ENCODE measurements around the gene TRIM40. TPM values are rescaled to one million over a fixed set of nuclear protein-coding genes. Genes with fewer than 3 reads are reported as not detected.

TRIM40 gene
- total and polyA plus RNA-seq, 2 experiments from 2014 or later = not detected

GRCh38 chr6:30158475-30159040, 22.6 kb downstream of the TRIM40 start:
- no peak overlapping the region for H3K4me3 Mint-ChIP-seq
- ATAC-seq (no peak), DNase-seq (ENCODE audit: low spot score) (no peak)
- H3K36me3 Mint-ChIP-seq (ENCODE audit: low read depth) = no peaks in the 10 kb centered on the region
- Histone ChIP-seq H3K9me2 (ENCODE audit: insufficient read depth) (no peaks in the 10 kb centered on the region), H3K27me3 (ENCODE audit: insufficient read depth) (0 out of 2 replicates have a peak, but pooled peaks cover 7% of the 10 kb centered on the region), H3K4me1 (ENCODE audit: insufficient read depth) (no peaks in the 10 kb centered on the region), H3K4me3 (no peak overlapping the region), H3F3A (replicated peaks; ENCODE audit: low read depth) (no peaks in the 10 kb centered on the region), H3K36me3 (ENCODE audit: insufficient read depth) (no peaks in the 10 kb centered on the region), H4K20me1 (replicated peaks; ENCODE audit: insufficient read depth) (no peaks in the 10 kb centered on the region), H3K4me2 (no peak overlapping the region), H3K79me2 (replicated peaks; ENCODE audit: insufficient read depth) (no peaks in the 10 kb centered on the region), H2AFZ (no peak overlapping the region), H3K27ac (ENCODE audit: low read depth) (no peak overlapping the region)
- no peaks in the 10 kb centered on the region for H3K9me3 Mint-ChIP-seq
- no peak overlapping the region for H3K27ac Mint-ChIP-seq
- peaks cover 2% of the 10 kb centered on the region; the same call in 1 of the 3 replicates for H3K4me1 Mint-ChIP-seq
- H3K27me3 Mint-ChIP-seq (ENCODE audit: insufficient read depth, low read depth, poor library complexity) = peaks cover 8% of the 10 kb centered on the region
- TF ChIP-seq JUNB (IDR thresholded peaks at IDR 0.05; ENCODE audit: unreplicated experiment) = no peak

- Mint-ChIP-seq H3K4me3 (no peak overlapping the region), H3K9me3 (no peaks in the 10 kb centered on the region), H3K4me1 (peaks cover 3% of the 10 kb centered on the region; the same call in 2 of the 3 replicates), H3K27me3 (ENCODE audit: insufficient read depth, low read depth, poor library complexity) (peaks cover 6% of the 10 kb centered on the region), H3K27ac (no peak overlapping the region), H3K36me3 (ENCODE audit: low read depth) (no peaks in the 10 kb centered on the region)
- 0 out of 2 replicates have a peak, but pooled peaks cover 4% of the 10 kb centered on the region for H3K27me3 ChIP-seq (ENCODE audit: insufficient read depth)
- no peak overlapping the region for H2AFZ ChIP-seq
- no peak for ATAC-seq
- no peaks in the 10 kb centered on the region for H3K4me1 ChIP-seq (ENCODE audit: insufficient read depth)
- no peaks in the 10 kb centered on the region for H3K9me2 ChIP-seq (ENCODE audit: insufficient read depth)
- H3F3A ChIP-seq (replicated peaks; ENCODE audit: low read depth) = no peaks in the 10 kb centered on the region
- no peaks in the 10 kb centered on the region for H3K36me3 ChIP-seq (ENCODE audit: insufficient read depth)
- no peak overlapping the region for H3K27ac ChIP-seq (ENCODE audit: low read depth)
- no peak overlapping the region for H3K4me2 ChIP-seq
- no peaks in the 10 kb centered on the region for H3K79me2 ChIP-seq (replicated peaks; ENCODE audit: insufficient read depth)
- H4K20me1 ChIP-seq (replicated peaks; ENCODE audit: insufficient read depth) = no peaks in the 10 kb centered on the region
- H3K4me3 ChIP-seq = no peak overlapping the region
- DNase-seq (ENCODE audit: low spot score) = no peak
- TF ChIP-seq POLR2AphosphoS5 (IDR thresholded peaks at IDR 0.05; ENCODE audit: low read depth) (no peak), STAT1 (IDR thresholded peaks at IDR 0.05; ENCODE audit: unreplicated experiment) (no peak), CREB1 (CRISPR knock-in tag; IDR thresholded peaks at IDR 0.05; ENCODE audit: low read depth) (no peak), REST (IDR thresholded peaks at IDR 0.05; ENCODE audit: unreplicated experiment) (no peak), EZH2phosphoT487 (IDR thresholded peaks at IDR 0.05; ENCODE audit: unreplicated experiment) (no peak), ZNF462 (CRISPR knock-in tag; IDR thresholded peaks at IDR 0.05) (no peak)
- TF ChIP-seq, protein P1, sequence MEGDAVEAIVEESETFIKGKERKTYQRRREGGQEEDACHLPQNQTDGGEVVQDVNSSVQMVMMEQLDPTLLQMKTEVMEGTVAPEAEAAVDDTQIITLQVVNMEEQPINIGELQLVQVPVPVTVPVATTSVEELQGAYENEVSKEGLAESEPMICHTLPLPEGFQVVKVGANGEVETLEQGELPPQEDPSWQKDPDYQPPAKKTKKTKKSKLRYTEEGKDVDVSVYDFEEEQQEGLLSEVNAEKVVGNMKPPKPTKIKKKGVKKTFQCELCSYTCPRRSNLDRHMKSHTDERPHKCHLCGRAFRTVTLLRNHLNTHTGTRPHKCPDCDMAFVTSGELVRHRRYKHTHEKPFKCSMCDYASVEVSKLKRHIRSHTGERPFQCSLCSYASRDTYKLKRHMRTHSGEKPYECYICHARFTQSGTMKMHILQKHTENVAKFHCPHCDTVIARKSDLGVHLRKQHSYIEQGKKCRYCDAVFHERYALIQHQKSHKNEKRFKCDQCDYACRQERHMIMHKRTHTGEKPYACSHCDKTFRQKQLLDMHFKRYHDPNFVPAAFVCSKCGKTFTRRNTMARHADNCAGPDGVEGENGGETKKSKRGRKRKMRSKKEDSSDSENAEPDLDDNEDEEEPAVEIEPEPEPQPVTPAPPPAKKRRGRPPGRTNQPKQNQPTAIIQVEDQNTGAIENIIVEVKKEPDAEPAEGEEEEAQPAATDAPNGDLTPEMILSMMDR (conservative IDR thresholded peaks at IDR 0.05; ENCODE audit: low read depth in 2 of 2) = no peak
Observed at GRCh38 chr6:30160008-30160784, 24.3 kb downstream of the TRIM40 start.
